HG02763 (cell line): Measurements from ENCODE around the gene MDP1.
"Not testable (repeated sequence)": the region's sequence is repeated elsewhere in the genome, so short reads cannot be mapped to it uniquely, and the experiment has no call there.

ENCODE experiments used
- ATAC-seq: cut with Tn5 transposase; IDR thresholded peaks from one replicate; pipeline ENCODE4 v1.9.1; 2021; ENCODE audit warnings: mild to moderate bottlenecking, moderate library complexity; ENCODE audit not compliant: unreplicated experiment

MDP1 gene

DNA sequence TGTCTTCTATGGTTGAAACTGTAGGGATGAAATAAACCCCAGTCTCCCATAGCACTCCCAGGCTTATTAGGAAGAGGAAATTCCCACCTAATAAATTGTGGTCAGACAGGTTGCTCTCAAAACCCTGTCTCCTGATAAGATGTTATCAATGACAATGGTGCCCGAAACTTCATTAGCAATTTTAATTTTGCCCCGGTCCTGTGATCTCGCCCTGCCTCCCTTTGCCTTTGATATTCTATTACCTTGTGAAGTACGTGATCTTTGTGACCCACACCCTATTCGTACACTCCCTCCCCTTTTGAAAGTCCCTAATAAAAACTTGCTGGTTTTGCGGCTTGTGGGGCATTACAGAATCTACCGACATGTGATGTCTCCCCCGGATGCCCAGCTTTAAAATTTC, 13.3 kb downstream of the MDP1 start:
- ATAC-seq, result not testable (repeated sequence)

DNA sequence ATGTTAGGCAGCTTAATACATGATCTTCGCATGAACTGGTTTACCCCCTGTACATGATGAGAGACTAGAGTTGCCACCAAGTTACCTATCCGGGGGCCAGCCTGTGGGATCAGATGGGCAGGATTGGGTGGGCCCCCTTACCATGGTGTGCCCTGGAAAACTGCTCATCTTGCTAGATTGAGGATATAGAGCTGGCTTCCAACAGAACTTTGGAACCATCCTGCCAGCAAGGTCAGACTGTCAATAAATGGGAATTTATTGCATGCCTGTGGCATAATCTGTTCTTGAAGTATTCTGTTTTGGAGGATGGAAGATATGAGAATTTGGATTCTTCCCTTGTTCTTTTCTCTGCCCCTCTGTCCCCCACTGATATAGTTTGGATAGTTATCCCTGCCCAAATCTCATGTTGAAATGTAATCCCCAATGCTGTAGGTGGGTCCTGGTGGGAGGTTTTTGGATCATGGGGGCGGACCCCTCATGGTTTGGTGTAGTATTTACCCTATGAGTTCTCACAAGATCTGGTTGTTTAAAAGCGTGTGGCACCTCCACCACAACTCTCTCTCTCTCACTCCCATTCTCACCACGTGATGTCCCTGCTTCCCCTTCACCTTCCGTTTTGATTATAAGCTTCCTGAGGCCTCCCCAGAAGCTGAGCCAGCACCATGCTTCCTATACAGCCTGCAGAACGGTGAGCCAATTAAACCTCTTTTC, 16.9 kb downstream of the MDP1 start:
- ATAC-seq, result no peak

DNA sequence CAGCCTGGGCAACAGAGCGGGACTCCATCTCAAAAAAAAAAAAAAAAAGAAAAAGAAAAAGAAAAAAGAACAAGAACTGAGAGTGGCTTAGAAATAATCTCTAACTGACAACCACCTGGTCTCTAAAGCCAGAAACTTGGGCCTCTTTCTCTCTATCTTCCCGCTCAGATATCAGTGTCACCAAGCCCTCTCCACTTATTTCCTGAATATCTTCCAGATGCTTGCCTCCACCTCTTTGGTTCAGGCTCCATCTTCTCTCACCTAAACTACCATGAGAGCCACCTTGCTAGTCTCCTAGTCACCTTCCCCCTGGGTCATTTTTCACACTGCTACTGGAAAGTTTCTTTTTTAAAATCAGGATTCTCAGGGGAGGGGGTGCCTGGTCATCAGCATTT, 18.8 kb downstream of the MDP1 start:
- ATAC-seq, result no peak

DNA sequence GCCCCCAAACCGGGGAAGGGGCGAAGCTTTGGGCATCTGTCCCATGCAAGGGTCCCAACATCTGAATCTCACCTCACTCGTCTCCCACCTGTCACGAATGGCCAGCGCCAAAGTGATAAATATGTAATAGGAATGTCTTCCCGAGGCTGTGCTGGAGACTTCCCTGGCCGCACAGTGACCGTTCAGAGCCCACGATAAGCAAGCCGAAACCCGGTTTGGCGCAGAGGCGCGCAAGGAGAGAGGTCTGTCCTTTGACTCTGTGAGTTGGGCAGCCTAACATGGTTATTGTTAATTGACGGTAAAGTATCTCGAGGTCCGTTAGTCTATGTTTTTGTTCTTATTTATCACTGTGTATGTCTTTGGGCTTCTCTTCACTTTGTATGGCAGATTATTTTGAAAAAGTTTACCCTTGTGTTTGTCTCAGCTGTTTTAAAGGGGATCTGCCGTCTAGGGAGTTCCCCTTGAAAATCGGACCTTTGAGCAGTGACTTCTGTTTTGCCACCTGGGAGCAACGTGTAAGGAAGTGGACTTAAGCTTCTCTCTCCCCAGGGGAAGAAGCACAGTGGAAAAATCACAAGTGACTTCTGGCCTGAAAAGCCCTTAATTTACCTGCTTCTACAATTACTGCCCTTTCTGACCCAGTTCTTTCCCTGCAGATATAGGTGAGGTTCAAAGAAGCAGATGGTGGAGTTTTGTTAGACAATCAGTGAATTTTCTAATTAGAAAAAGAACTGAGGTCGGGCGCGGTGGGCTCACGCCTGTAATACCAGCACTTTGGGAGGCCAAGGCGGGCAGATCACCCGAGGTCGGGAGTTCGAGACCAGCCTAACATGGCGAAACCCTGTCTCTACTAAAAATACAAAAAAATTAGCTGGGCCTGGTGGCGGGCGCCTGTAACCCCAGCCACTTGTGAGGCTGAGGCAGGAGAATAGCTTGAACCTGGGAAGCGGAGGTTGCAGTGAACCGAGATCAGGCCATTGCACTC, 19.5 kb downstream of the MDP1 start:
- ATAC-seq, result no peak

DNA sequence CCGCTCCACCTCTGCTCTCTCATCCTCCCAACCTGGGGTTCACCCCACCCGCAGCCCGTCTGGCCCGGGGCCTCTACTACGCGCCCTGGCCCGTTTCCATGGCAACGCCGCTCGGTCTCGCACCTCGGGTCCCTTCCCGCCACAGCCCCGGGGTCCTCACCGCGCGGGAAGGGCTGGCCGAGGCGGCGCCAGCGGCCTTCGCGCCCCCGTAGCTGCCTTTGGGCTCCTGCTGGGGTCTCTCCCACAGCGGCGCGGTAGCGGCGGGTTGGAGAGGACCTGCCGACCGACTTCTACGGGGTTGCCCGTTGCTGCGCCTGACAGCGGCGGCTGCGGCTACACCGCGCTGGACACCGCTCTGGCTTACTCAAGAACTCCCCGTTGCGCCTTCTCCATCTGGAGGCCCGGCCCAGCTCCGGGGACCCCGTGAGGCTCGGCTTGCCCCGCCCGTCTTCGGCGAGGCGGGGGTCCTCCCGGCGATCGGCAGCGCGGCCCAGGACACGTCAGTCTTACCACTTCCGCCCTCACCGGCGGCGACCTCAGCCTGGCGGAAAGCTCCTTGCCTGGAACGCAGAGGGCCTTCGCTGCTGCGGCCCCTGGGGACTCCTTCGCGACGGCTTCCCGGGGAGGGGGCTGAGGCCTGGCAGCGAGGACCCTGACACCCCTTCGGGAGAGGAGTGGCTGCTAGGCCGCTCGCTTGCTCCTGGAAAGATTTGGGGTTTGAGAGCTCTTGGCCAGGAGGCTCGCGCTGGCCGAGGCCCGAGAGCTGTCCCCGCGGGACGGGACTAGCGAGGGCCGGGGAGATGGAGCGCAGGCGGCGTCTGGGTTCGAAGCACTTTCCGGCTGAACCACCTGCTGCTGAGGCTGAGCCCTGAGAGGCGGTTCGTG, 20.4 kb downstream of the MDP1 start, which contains the start of gene TM9SF1:
Gene TM9SF1 (minus strand): TSS at position 256 of the 885 bp plus-strand sequence. CDS start 422 bp downstream, outside the sequence.
- ATAC-seq, result peak; percentile 80

DNA sequence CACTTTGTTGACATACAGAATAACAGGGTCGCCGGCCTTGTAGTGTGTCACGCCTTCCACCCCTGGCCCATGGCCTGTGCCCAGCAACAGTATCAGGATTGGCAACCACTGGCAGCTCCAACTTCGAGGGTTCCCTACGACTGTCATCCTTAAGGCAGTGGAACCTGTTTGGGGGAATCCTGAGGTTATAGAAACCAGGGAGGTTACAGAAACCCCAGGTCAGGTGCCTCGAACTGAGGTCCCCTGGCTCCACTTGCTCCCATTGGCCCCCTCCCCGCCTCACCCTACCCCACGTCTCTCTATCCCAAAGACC, 21.0 kb downstream of the MDP1 start:
- no peak for ATAC-seq

DNA sequence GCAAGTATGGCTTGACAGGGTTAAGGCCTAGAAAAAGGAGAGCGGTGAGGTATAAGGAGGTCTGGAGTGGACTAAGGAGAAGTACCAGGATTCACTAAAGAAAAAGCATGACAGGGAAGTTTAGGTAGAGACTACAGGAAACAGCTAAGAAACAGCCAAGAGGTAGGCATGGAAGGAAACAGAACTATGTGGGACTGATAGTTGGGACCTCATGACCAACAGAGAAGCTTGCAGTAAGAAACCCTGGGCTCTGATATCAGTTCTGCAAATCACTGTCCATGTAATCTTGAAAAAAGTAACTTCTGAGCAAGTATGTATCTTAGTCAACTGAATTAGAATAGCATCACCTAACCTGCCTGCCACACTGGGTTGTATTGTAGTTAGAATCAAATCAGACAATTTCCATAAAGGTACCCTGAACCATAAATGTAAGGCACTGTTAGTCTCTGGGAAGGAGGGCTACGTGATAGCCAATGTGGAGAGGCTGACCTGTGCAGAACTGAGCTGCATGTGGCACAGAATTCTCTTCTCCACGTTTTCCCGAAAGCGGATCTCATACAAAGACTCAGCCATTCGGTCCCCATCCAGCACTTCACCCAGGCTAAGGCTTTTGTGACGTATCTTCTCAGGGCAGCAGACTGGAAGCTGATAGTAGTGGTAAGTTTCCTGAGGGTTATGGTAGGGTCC, 21.5 kb downstream of the MDP1 start:
- ATAC-seq, result no peak

DNA sequence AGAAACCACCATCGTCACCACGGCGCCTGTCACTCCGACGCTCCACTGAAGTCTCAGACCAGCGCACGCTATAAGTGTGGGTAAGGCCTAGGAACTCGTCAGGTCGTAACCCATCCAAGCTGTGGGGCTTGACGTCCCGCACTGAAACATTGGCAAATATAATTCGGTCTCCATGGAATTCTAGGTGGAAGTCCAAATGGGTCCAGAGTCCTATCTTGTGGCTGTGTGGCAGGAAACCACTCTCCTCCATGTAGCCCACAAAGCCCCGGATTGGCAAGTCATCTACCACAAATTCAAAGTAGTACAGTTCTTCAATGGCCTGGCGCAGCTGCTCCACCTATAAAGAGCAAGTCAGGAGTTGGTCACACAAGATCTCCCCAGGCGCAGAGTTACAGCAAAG, 22.9 kb downstream of the MDP1 start:
- ATAC-seq, result no peak

DNA sequence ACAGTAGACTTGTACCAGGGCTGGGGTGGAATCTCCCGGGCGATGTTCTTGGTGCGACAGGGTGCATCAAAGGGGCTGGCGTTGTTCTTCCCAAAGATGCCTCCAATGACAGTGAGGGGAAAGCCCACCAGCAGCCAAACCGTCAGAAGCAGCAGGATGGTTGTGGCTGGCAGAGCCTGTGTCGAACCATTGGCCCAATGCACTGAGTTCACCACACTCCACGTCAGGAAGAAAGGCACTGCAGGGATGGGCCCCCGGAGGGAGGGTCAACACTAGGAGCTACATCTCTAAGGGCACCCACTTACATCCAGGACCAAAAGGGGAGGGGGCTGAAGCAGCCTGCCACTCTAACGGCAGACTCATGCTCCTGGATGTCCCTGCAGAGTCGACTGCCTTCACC, 25.4 kb downstream of the MDP1 start:
- no peak for ATAC-seq

DNA sequence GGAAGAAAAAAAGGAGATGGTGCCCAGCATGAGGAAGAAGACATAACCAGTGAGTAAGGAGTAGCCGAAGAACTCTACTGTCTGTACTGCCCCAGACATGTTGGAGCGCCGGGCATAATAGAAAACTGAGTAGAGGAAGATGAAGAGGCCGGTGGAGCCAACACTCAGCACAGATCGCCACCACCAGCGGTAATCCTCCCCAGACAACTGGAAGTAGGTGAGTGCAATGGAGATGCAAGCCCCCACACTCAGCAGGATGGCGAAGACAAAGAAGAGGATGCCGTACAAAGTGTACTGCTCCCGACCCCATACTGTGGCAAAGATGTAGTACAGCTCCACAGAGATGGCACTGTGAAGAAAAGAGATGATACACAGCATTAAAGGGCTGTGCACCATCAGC, 26.4 kb downstream of the MDP1 start:
- ATAC-seq, result no peak

DNA sequence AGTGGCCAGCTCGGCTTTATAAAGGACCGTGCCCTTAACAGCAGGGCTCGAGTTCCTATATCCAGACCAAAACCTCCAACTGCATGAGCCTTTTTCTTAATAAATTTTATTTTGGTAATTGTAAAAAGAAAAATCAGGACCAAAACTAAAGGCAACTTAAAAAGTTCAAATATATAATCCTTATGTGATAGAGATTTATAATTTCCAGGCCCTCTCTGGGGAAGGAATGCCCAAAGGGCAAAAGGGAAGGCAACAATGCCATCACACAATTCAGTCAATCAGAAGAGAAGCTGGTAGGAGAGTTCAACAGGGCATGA, 26.8 kb downstream of the MDP1 start:
- no peak for ATAC-seq

DNA sequence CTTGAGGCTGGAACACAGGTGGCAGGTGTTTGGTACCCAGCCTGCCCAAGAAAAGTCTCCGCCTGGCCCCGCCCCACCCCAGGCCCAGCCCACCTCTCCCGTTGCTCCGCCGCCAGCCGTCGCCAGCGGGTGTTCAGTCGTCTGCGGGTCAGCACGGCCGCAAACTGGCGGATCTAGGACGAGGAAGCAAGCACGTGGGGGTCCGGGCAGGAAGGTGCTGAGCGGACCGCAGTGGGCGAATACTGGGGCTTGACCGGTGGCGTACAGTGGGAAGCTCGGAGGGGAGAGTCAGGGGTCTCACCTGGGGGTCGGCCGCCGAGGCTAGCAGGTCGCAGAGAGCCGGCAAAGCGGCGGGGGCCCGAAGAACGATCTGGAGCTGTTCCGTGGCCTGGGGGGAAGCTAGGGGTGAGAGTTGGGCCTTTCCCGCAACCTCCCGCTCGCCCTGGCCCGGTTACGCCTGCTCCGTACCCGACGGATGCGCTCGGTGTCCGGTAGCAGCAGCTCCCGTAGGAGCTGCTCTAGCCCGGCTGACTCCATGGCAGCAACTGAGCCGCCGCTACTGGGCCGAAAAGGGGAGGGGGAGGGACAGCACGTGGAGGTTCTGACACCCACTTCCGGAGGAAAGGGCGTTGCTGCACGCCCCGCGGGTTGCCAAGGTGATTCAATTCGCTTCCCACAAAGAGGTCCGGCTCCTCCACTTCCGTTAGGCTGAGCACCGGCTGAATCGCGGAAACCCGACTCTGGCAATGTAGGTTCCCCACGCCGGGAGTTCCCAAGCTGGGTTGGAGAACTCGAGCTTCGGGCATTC, 27.4 kb downstream of the MDP1 start, which contains the start of gene IPO4:
Gene IPO4 (minus strand): TSS at position 566 of the 808 bp plus-strand sequence. CDS start 29 bp downstream, at position 537.
- peak; percentile 85 for ATAC-seq

DNA sequence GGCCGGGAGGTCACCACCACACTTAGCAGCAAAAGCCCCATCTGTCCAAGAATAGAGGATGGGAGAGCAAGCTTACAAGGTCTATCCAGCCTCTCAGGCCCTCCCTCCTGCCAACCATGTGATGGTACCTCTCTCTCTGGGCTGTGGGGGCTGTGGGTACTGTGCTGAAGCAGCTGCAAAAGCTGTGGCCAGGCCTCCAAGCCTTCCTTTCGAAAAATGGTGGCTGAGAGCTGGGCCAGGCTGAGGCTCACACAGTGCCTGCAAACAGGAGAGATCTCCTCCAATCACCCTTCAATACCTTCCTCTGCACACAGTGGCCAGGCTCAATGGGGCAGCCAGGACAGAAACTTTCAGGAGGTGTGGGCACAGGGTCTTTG, 28.3 kb downstream of the MDP1 start:
- no peak for ATAC-seq

DNA sequence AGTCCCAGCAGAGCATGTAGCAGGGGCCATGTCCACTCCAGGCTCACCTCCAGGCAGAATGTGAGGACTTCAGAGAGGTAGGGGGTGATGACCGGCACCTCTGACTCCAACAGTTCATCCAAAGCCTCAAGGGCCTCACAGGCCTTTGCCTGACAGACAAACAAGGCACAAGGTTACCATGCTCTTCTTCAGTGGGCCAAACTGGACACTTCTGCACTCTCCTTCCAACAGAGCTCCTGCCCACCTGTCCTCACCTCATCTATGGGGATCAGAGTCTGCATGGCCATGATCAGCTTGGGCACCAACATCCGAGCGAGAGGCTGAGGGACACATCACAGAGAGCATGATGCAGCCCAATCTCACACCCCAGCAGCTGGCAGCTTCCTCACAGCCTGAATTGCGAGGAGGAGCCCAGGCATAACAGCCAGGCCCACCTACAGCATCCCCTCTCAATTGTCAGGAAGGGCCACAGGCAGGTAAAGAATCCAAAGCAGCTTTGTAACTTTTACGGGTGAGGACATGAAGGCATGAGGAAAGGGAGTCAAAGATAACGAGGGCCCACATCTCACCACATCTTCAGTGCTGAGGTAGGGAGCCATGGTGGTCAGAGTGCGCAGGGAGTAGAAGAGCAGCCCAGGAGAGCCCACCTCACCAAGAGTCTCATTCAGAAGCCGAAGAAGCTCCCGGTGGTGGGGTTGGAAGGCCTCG, 28.9 kb downstream of the MDP1 start:
- no peak for ATAC-seq

DNA sequence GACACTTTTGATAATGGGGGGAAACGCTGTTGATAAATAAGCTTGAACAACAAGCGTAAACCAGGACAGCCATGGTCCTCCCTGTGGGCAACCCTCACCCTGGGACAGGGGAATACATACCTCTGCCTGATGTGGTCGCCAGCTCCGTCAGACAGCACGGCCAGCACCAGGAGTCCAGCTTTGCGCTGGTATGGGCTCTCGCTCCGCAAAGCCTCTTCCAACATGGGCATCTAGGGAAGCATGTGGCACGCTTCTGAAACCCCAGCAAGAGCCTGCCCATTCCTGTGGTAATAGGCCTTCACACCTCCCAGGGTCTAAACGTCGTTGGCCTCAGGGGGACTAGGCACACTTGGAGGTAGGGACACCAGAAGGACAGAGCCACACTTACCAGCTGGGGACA, 30.1 kb downstream of the MDP1 start:
- ATAC-seq, result no peak

DNA sequence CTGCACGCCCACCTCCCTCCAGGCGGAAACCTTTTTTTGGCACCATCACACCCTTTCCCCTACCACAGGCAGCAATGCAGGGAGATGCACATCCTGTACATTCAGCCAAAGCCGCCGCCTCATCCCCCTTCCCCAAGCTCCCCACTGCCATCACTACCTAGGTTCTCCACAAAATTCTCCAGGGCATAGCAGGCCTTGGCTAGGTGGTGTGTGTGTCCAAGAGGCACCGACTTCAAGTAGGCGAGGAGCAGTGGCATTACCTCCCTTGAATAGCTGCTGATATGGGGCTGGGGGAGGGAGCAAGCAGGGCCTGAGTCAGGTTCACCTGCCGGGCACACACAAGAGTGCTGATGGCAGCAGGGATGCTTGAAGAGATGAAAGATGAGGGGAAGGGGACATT, 30.8 kb downstream of the MDP1 start:
- ATAC-seq, result no peak

DNA sequence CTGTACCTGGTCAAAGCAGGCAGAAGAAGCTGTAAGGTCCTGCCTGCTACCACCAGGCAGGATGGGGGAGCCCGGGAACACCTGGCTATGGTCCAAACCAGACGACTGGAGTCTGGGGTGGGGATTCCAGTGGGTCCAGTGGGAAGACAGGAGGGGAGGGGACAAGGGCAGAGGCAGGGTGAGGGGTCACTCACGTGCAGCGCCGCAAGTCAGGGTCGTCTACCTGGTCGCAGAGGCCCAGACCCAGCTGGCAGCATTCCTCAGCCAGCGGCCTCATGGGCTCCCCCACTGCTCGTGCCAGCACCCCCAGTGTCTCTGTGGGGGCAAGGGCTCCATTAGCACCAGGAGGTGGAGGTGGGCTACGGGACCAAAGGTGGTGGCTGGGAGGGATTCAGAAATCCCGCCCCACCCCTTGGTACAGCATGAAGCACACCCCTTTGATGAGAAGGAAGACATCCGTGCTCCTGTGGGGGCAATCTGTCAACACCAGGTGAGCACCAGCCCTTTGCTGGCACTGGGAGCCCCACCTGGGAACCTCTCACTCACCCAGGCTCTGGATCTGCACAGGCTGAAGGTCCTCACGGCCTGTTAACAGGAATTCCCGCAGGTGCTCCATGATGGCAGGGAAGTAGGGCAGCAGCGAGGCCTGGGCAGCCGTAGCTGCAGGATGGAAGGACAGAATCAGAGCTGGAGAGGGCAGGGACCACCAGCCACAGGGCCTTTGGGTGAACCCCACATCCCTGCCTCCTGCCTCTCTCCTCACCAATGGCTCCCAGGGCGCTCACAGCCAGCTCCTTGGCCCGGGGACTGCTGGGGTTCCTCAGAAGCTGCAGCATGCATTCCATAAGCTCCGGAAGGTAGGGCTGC, 31.5 kb downstream of the MDP1 start:
- ATAC-seq, result no peak

DNA sequence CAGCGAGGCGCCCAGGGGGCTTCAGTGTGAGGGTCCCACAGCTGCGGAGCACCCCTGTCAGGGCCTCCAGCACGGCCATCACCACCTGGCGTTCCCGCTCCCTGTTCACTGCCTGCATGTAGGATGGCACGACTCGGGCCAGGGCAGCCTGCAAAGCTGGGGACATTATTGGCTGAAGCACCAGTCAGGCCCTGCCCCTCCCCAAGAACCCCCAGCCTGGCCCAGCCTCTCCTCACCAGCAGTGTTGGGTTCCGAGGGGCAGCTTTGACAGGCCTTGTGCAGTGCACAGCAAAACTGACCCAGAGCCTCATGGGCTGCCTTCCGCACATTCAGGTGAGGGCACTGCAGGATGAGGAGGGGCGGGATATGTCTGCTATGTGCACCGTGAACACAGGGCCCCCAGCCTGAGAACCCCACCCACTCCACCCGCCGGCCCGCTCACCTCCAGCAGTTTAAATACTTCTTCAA, 32.8 kb downstream of the MDP1 start:
- ATAC-seq, result no peak
